GM20000 (cell line): ENCODE results near the gene OAT.

ENCODE experiments used
- DNase-seq: peaks from one replicate; pipeline ENCODE4 v3.0.0; 2012; ENCODE audit warnings: low spot score
- CTCF ChIP-seq: IDR thresholded peaks from 2 replicates; pipeline ENCODE4 v1.5.1; 2012; ENCODE audit warnings: mild to moderate bottlenecking, control low read depth; ENCODE audit errors: extremely low read depth, missing control alignments

Gene OAT

GRCh38 chr10:124381011-124381611 lies 37.6 kb downstream of the OAT start:
- DNase-seq, result no peak
- no peak for TF ChIP-seq CTCF

GRCh38 chr10:124380256-124380995 lies 38.3 kb downstream of the OAT start:
- no peak for DNase-seq
- no peak for TF ChIP-seq CTCF

GRCh38 chr10:124379609-124380193 lies 39.0 kb downstream of the OAT start:
- no peak for DNase-seq
- no peak for TF ChIP-seq CTCF

- TF ChIP-seq CTCF, result no peak
- DNase-seq, result no peak
Measured at GRCh38 chr10:124378881-124379471, 39.7 kb downstream of the OAT start.

GRCh38 chr10:124378271-124378670 lies 40.5 kb downstream of the OAT start:
- no peak for DNase-seq
- no peak for TF ChIP-seq CTCF

GRCh38 chr10:124377101-124377500 lies 41.6 kb downstream of the OAT start:
- DNase-seq, result no peak
- no peak for TF ChIP-seq CTCF

- DNase-seq, result no peak
- TF ChIP-seq CTCF, result no peak
Measured at GRCh38 chr10:124376411-124376810, 42.3 kb downstream of the OAT start.
